DND-41 (cell line): Measurements from ENCODE around the gene TXNDC11.

Source experiments
- CTCF ChIP-seq: IDR thresholded peaks from 2 replicates; pipeline ENCODE4 v1.5.1; 2012; ENCODE audit warnings: borderline replicate concordance, low read length, moderate library complexity, mild to moderate bottlenecking; ENCODE audit not compliant: poor library complexity, severe bottlenecking; ENCODE audit errors: extremely low read depth
- EZH2 ChIP-seq: IDR thresholded peaks from 3 replicates; pipeline ENCODE4 v1.6.1; 2012; ENCODE audit warnings: borderline replicate concordance, low read depth, mild to moderate bottlenecking, moderate library complexity, low read length, inconsistent platforms; ENCODE audit not compliant: severe bottlenecking

- no peak for TF ChIP-seq CTCF
- no peak for TF ChIP-seq EZH2
Measured at GRCh38 chr16:11707679-11708197, 34.9 kb downstream of the TXNDC11 start.
